ENCODE data around the gene UBAP2L.
"Not testable (repeated sequence)": the region's sequence is repeated elsewhere in the genome, so short reads cannot be mapped to it uniquely, and the experiment has no call there.

The UBAP2L gene

DNA sequence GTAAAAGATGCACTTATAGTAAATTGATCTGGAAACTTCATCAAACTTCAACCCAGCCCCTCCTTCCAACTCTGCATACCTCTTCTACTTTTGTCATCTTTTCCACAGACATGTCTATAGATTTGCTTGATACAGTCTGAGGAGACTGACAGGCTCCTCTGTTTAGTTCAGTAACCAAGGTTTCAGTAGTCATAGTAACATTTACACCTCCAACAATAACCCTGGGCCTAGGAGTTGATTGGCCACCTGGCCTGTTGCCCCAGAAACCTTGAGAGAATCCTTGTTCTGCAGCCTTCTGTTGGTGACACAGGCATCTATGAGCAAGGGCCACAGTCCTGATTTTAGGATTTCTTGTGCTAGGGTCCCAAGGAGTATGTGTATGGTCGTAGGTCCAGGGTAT, 14.6 kb upstream of the UBAP2L start, which contains the start of gene CFAP141:
TSS of gene CFAP141 (minus strand) at position 138 of the 400 bp plus-strand sequence. CDS start at position 112, 26 bp downstream.
- DNase-seq, result peak; percentile 20

DNA sequence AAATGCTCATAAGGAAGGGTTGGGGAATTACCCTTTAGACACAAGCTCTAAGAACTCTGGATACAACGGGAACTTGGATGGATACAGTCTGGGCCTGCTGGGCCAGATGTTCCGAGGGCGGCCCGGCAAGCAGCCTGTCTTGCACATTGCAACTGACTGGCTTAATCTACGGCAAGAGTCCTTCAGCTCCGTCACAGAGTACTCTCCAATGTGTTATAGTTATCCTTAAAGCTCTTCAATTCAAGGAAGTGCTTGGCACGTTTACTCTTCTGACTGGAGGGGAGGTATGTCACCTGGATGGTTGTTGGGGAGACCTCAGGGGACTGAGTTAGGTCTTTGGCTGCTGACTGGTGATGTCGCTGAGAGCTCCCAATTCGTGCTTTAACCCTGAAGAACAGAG, 13.5 kb upstream of the UBAP2L start:
- no peak for DNase-seq

DNA sequence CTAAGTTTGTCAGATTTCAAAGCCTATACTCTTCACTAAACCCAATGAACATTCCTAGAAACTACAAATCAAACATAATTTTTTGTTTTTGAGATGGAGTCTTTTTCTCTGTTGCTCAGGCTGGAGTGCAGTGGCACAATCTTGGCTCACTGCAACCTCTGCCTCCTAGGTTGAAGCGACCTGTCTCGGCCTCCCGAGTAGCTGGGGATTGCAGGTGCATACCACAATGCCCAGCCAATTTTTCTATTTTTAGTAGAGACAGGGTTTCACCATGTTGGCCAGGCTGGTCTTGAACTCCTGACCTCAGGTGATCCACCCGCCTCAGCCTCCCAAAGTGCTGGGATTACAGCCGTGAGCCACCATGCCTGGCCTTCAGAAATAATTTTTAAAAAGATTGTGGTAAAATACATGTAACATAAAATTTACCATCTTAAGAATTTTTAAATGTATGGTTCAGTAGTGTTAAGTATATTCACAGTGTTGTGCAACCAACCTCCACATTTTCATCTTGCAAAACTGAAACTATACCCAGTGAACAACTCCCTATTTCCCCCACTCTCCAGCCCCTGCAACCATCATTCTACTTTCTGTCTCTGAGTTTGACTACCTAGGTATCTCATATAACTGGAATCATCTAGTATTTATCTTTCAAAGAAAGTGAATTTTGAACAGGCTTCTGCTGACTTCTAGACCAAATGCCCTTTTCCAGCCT, 11.9 kb upstream of the UBAP2L start:
- DNase-seq, result no peak

DNA sequence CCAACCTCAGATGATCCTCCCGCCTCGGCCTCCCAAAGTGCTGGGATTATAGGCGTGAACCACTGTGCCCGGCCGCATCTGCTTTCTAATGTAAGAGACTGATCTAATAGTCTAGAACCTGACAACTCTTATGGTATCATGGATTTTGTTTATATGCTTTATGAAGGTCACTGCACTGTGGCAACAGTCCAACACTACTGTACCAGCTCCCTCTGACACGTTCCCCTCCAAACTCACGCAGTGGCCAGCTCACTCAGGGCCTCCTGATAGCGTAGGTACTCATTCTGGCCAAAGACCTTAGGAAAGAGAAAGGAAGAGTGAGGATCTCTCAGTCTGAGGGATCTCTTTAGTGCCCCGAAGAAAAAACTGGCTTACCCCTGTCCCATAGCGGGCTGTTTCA, 8.7 kb upstream of the UBAP2L start:
- DNase-seq, result no peak

DNA sequence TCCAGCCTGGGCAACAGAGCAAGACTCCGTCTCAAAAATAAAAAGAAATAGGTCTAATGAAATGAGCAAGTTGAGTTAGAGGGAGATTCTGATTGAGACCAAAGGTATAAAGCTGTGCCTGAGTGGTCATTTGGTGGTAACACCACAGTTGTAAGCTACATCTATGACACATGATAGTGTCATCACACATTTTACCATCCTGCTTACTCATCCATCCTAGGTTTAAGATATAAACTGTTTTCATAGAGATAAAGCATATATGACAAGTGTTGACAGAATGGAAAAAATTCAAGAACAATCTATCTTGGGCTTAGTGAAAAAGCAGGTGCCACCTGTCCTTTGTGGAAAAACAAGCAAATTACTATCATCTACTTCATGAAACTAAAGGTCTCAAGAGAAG, 7.5 kb upstream of the UBAP2L start:
- no peak for DNase-seq

DNA sequence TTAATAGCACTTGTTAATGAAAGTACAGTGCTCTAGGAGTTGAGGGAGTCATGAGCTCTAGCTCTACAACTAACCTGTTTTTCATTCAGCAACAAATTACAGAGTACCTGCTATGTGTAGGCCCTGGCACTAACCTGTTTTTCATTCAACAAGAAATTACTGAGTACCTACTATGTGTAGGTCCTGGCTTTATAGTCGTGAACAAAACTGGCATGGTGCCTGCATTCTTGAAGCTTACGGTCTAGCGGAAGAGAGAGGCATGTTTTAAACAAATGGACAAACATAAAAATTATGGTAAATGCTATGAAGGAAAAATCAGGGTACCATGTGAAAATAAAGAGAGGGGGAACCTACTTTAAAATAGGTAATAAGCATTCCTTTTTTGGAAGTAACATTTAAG, 2.2 kb upstream of the UBAP2L start:
- DNase-seq, result no peak

DNA sequence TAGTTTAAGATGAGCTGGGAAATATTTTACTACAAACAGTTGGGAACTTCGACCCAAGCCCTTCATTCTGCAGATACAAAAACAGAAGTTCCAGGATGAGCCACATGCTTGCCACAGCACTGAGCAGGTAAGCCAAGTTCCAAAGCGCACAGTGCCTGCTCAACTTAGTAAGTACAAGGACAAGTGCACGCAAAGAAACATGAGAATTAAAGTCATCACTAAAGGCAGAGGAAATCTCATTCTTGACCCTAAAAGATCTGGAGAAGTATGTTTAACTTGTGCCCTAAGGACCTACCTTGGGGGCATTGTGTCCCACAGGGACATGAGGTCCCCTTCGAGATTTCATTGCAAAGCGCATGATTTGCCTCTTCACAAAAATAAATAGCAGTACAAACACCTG, 1.2 kb upstream of the UBAP2L start:
- peak; percentile 66 for DNase-seq

DNA sequence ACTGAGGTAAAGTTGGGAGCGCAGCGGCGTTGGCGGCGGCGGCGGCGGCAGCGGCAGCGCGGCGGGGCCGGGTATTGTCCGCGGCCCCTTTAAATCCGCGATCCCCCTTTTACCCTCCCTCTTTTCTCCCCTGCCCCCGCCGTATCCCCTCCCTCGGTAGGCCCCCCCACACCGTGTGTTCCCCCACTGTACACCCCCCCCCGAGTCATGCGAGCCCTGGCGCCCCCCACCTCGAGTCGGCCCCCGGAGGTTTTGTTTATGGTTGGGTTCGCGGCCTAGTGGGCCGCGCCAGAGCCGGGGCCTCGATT, 169 bp downstream of the UBAP2L start:
- no peak for DNase-seq

DNA sequence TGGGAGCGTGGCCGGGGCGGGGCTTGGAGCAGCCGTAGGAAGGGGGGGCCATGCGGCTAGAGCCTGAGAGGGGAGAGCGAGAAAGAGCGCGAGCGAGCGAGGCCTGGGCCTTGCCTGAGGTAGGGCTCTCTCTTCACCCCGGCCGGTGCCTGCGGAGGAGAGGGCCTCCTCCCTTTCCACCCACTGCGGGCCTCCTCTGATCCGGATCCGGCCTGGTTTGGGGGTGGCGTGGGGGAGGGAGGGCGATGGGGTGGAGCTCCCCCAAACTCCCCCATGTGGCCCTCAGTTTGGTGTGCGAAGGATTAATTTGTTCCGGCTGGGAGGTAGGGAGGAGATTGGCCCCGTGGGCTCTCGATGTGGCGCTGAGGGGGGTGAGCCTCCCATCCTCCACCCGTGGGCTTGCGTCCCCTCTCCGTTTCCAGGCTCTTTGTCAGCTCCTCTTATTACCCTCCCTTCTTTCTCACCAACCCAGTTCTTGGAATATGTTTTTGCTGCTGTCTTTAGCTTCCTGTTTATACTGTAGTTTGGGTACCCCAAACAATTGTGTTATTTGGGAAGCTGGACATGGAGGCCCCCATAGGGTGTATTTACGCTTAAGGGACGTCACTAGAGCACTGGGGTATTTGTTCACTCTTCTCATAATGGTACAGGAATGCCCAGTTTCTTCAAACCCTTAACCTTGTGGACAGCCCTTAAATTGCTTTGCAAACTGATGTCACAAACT, 685 bp downstream of the UBAP2L start:
- DNase-seq, result peak; percentile 71

DNA sequence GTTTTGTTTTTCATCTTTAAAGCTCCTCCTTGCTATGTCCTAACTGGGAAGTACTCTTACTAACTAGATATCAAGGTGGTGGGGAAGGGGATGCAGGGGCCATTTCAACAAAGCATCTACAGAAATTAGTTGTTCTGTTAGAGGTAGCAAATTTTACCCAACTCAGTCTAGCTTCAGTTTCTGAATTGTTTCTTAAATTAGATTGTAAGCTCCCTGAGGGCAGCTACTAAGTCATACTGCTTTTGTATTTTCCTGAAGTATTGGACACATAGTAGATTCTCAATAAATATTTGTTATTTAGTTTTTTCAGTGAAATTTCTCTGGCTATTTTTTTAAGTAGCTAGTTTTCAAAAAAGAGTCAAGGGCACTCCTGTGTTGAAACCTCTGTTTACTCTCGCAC, 1.8 kb downstream of the UBAP2L start:
- no peak for DNase-seq

DNA sequence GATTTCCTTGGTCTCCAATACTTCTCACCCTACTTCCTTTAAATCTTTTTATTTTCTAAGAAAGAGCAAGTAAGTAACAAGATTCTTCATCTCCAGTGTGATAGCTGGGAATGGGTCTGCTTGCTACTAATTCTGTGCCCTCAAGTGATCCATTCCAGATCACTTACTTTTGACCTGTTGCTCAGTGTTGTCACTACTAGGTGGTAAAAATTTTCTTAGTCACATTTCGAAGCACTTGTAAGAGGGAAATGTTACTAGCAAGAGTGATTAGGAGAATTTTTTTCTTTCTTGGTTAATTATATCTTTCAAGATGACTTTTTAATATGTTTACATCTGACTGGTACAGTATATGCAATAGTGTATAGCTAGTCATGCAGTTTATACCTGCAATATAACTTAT, 2.2 kb downstream of the UBAP2L start:
- DNase-seq, result no peak

DNA sequence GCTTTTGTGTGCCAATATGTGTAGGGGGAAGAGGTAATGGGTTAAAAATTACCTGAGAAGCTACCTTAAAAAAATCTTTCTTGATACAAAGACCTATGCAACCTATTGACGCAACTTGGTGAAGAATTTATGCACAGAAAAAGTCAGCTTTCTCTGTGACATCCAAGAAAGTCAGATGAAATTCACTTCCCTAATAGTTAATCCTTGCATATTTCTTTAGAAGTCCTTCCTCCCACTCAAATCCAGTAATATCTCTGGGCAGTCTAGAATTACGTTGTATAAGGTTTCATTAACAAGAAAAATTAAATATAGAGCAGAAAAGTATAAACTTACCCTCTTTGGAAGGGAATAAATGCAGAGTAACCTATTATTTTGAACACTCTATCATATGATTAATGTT, 2.9 kb downstream of the UBAP2L start:
- no peak for DNase-seq

DNA sequence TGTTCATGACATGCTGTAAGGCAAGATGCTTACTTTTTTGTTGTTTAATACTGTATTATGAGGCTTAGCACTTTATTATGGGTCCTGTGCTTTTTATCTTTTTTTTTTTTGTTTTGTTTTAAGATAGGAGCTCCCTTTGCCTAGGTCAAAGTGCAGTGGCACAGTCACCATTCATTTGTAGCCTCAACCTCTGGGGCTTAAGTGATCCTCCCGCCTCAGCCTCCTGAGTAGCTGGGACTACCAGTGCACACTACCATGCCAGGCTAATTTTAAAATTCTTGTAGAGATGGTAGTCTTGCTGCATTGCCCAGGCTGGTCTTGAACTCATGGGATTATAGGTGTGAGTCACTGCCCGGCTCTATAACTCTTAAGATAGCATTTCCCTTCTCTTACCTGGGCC, 4.6 kb downstream of the UBAP2L start:
- no peak for DNase-seq

DNA sequence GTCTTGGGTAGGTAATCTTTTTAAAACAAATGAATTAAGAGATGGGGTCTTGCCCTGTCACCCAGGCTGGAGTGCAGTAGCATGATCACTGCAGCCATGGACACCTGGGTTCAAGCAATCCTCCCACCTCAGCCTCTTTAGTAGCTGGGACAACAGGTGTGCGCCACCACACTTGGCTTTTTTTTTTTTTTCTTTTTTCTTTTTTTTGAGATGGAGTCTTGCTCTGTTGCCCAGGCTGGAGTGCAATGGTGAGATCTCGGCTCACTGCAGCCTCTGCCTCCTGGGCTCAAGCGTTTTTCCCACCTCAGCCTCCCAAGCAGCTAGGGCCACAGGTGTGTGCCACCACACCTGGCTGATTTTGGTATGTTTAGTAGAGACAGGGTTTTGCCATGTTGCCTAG, 10.4 kb downstream of the UBAP2L start:
- not testable (repeated sequence) for DNase-seq

DNA sequence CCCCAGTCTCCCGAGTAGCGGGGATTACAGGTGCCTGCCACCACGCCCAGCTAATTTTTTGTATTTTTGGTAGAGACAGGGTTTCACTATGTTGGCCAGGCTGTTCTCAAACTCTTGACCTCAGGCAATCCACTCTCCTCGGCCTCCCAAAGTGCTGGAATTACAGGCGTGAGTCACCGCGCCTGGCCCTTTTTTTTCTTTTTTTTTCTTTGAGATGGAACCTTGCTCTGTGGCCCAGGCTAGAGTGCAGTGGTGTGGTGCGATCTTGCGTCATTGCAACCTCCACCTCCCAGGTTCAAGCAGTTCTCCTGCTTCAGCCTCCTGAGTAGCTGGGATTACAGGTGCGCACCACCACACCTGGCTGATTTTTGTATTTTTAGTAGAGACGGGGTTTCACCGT, 12.4 kb downstream of the UBAP2L start:
- not testable (repeated sequence) for DNase-seq

DNA sequence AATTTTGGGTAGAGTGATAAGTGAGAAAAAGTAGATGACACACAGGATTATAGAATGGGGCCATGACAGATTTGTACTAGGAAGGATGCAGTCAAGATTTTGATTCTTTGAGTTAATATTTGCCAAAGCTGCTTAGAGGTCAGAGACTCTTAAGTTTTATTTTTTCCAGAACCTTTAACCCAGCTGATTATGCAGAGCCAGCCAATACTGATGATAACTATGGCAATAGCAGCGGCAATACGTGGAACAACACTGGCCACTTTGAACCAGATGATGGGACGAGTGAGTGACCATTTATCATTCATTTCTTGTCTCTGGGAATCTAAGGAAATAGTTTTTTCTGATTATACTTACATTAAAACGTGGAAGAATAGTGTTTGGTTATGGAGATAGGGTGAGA, 16.1 kb downstream of the UBAP2L start:
- DNase-seq, result no peak

DNA sequence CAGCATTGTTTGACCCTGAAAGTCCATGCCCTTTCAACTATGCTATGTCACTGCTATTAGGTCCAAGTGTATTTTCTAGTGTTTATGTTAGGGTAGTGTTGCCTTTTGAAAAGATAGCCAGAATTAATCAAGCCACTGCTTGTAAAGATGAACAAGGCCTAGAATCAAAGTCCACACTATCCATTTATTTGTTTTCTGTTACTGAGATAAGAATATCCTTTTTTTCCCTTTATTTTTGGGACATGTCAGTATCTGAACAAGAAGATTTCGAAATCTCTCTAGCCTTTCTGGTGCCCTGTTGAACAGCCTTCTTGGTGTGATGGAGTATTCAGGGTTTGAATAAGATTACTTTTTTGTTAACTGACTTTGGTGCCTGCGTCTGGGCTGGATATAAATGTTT, 16.7 kb downstream of the UBAP2L start:
- no peak for DNase-seq

DNA sequence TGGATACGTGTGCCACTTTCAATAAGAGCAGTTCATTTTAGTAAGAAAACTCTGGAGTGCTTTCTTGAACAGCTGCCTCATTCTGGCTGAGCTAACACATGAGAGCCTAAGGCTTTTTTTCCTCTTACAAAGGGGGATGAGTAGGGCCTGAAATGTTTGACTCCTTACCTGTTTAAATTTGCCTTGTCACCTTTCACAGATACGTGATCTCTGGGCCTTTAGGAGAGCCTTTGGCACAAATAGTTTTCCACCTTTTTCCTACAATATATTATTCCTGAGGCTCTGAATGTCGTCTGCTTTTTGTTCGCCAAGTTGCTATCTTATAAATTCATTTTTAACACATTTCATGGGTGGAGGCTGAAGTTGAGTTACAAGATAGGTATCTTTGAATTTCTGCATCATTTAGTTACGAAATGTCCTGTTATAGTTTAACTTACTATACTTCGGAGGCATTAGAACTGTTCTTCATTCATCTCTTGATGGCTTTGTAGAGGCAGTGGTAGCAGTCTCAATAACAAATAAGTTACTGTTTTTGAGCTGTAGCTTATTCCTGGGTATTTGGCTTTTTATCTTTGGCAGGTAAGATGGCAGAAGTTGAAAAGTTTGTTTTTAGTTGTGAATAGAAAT, 17.2 kb downstream of the UBAP2L start:
- DNase-seq, result no peak

DNA sequence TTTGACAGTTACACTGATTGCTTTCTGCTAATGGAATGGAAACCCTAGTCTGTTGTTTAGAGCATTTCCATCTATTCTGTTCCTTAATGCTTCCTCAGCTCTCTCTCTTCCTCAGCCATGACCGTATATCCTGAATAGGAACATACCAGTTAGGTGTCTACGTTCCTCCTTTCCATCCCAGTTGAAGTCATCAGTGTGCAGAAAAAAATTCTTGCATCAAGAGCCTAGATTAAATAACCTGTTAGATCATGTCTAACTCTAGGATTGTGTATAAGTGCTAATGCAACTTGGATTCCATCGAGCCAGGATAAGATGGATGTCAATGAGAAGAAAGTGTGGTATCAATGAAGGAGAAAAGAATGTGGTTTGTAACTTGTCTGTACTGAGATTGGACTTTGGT, 18.7 kb downstream of the UBAP2L start:
- no peak for DNase-seq

DNA sequence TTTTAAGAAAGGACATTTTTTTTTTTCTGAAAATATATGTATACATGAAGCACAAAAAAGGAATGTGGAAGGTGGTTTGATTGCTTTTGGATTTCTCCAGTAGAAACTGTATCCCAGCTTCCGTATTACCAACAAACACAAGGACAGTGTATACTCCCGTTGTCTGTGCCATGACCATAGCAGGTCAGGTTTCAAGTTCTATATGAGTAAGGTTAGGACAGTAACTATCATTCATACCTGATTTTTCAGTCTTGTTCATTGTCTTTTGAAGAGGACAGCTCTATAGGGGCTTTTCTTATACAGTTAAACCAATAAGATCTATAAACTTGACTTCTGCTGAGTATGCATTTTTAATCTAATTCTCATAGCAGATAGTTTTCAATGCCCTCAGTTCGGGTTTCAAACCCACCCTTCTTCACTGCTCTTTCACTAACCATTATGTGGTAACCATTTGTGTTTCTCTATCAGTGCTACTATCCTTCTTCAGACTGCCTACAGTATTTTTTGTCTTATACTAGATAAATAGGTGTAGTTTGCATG, 19.6 kb downstream of the UBAP2L start:
- no peak for DNase-seq

DNA sequence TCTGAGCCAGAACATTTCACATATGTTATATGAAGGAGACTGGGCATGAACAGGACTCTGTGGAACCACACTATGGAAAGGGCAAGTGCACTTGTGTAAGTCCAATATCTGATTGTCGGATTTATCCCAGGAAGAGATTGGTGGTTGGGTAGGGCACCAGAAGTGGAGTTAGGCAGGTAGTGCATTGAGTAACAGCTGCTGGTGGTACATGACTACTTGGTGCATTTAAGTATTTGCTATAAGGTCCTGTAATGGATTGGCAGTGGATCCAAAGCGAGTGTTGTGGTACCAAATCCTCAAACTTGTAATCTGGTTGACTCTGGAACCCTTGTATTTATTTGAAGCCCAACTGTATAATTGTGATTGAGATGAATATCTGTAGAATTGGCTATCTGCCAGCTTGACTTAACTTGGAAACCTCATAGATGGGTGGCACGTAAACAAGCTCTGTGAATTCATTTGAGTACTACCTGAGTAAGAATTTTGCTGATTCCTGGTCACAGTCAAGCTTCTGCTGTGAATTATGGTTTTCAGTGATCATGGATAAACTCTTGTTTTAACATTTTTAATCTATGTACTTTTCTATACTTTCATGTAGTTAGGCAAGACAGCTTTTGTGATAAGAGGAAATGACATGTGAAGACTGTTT, 21.1 kb downstream of the UBAP2L start:
- DNase-seq, result no peak

DNA sequence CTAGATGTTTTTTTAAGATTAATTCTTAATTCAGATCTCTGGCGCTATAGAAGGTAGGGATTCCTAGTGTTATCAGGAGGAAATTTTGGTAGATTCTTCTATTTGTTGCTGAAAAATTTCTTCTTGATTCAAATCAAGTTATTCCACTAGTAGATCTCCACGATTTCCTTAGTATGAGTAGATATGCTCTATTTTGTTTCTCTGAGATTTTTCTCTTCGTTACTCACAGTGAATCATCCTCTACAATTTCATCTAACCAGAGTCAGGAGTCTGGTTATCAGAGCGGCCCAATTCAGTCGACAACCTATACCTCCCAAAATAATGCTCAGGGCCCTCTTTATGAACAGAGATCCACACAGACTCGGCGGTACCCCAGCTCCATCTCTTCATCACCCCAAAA, 32.9 kb downstream of the UBAP2L start:
- no peak for DNase-seq

DNA sequence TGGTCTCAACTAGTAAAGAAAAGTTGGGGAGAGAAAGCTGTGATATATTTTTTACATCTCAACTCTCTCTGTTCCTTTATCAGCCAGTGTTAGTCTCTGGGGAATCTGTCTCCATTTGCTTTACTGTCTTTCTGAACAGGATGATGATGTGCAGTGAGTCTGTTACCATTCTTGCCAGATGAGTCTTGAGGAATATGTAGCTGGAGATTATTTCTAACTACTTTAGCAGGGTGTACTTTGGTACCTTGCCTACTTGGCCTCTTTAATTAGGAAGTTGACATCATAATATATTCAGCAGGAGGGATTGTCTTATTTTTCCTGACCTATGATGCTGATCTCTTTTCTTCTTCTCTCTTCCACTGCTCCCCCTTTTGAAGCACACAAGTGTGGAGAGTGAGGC, 35.9 kb downstream of the UBAP2L start:
- no peak for DNase-seq

DNA sequence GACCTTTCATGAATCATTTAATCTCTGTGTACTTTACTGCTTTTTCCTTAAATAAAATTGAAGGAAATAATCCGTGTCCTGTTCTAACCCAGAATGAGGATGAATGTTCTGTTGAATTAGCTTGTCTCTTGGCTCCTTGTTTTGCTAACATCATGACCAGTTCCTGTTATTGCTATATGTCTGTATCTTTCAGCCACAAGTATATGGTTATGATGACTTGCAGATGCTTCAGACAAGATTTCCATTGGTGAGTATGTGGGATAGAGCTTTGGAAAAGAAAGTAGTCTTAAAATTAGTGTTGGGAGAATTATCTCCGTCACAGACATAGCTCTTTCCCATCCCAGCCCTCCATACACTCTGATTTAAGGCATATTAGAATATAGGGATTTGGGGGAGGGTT, 38.0 kb downstream of the UBAP2L start:
- DNase-seq, result no peak

Measured in OCI-M1 (cell line).